Epithelial cell of esophagus (primary cell): ENCODE data around the gene TFR2.

Experiments
- DNase-seq: peaks from one replicate; pipeline ENCODE4 v3.0.0; 2010; ENCODE audit warnings: low read depth
- H3K4me3 ChIP-seq: 2 replicates; pipeline ENCODE4 v1.5.1; 2011; ENCODE audit warnings: mild to moderate bottlenecking, low read length, control low read depth
- TF ChIP-seq, protein P1 (sequence below): IDR thresholded peaks from 2 replicates; pipeline ENCODE4 v1.5.1; 2011; ENCODE audit warnings: low read depth, mild to moderate bottlenecking, low read length, control low read depth, inconsistent platforms; ENCODE audit not compliant: insufficient read depth; ENCODE audit errors: missing control alignments

Gene TFR2

DNA sequence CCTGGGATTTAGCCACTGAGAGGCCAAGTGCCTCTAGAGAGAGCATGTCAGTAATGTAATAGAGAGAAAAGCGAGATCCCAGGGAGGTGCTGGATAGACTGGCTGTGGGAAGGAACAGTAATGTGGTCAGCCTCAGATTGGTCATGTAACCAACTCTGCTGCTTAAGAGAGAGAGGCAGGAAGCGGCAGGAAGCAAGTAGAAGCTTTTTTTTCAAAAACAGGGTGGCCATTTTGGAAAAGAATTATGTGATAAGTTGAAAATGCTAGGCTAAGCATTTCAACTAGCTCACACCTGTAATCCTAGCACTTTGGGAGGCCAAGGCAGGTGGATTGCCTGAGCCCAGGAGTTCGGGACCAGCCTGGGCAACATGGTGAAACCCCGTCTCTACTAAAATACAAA lies 42.9 kb downstream of the TFR2 start:
- TF ChIP-seq, protein P1, sequence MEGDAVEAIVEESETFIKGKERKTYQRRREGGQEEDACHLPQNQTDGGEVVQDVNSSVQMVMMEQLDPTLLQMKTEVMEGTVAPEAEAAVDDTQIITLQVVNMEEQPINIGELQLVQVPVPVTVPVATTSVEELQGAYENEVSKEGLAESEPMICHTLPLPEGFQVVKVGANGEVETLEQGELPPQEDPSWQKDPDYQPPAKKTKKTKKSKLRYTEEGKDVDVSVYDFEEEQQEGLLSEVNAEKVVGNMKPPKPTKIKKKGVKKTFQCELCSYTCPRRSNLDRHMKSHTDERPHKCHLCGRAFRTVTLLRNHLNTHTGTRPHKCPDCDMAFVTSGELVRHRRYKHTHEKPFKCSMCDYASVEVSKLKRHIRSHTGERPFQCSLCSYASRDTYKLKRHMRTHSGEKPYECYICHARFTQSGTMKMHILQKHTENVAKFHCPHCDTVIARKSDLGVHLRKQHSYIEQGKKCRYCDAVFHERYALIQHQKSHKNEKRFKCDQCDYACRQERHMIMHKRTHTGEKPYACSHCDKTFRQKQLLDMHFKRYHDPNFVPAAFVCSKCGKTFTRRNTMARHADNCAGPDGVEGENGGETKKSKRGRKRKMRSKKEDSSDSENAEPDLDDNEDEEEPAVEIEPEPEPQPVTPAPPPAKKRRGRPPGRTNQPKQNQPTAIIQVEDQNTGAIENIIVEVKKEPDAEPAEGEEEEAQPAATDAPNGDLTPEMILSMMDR: no peak
- DNase-seq: no peak
- H3K4me3 ChIP-seq: no peak overlapping the region

DNA sequence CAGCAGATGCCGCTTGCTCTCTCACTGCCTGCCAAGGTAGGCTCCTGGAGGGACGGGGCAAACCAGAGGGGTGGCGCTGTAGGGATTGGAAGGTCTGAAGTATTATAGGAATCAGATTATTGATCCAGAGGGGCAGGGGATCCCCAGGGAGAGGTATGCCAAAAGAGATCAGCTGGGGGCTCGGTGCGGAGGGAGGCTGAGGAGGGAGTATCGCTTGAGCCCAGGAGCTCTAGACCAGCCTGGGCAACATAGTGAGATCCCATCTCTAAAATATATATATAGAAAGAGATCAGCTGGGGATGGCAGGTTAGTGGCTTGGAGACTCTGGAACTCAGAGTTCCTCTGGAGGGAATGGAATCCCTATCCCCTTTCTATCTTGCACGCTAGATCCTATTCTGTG lies 46.2 kb downstream of the TFR2 start:
- H3K4me3 ChIP-seq: no peak overlapping the region
- DNase-seq: no peak
- TF ChIP-seq, protein P1: no peak

DNA sequence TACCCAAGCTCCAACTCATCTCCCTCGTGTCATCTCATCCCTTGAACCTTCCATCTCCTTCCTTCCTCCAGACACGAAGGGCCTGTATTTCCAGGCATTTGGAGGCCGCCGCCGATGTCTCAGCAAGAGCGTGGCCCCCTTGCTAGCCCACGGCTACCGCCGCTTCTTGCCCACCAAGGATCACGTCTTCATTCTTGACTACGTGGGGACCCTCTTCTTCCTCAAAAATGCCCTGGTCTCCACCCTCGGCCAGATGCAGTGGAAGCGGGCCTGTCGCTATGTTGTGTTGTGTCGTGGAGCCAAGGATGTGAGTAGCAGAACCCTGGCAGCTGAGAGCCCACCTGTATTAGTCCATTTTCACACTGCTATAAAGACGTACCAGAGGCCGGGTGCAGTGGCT lies 49.8 kb downstream of the TFR2 start:
- TF ChIP-seq, protein P1: no peak
- no peak for DNase-seq
- H3K4me3 ChIP-seq: no peak overlapping the region

DNA sequence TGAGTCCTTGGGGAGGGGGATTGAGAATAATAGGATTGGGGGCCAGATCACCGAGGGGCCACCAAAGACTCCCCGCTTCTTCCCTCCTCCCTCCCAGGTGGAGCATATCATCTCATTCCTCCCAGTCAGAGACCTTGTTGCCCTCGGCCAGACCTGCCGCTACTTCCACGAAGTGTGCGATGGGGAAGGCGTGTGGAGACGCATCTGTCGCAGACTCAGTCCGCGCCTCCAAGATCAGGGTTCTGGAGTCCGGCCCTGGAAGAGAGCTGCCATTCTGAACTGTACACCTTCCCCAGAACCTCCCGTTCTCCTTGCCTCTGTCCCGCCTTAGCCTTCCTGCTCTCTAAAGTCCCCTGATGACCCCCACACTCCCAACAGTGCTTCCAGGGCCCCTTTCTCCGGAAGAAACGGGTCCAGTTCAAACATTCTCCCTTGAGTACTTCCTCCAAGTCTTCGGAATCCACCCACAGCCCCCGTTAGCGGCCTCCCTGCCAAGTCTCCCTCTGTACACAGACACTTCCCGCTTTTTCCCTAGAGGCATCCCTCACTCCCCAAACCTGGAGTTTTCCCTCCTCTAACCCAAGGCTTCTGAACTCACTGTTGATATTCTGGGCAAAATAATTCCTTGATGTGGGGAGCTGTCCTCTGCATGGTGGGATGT lies 51.1 kb downstream of the TFR2 start:
- no peak for DNase-seq
- TF ChIP-seq, protein P1: no peak
- no peak overlapping the region for H3K4me3 ChIP-seq

DNA sequence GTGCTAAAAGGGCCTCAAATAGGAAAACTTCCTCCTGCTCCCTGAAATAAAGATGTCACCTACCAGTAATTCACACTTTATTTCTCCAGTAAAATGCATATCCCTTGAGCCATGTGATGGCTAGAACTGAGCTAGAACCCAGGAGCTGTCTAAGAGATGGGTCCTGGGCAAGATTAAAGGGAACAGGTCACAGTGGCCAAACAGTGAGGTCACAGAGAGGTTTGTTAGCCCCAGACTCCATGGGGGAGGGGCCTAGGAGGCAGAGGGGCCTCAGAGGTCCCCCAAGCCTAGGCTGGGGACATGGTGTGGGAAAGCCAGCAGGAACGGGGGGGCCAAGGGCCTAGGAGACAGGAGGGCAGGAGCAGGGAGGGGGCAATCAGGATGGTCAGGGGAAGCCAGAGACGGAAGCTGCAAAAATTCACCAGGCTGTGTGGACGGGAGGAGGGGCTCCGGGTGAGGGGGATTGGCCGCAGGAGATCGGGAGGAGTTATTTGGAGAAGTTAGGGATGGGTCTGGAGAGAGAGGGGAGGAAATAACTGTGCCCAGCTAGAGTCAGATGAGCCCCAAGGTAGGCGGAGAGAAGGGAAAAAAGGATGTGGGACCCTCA lies 51.9 kb downstream of the TFR2 start:
- no peak for DNase-seq
- TF ChIP-seq, protein P1: no peak
- no peak overlapping the region for H3K4me3 ChIP-seq

DNA sequence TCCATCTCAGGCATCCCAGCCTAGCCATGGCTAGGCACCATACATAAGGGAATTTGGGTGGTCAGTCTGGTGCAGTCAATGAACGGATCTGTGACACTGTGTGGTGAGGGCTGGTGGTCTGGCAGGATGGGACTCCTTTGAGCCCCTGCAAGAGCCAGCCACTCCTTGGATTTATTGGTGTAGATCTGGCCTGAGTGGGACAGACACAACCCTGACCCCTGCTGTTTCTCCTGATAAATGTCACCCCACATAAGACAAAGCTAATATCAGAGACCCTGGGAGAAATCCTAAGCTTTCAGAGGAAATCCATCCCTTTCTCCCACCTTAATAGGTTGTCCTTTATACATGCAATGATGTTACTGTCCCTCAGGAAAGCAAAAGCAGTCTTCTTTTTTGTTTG lies 52.9 kb downstream of the TFR2 start:
- TF ChIP-seq, protein P1: peak; percentile 38
- DNase-seq: no peak
- H3K4me3 ChIP-seq: no peak overlapping the region

DNA sequence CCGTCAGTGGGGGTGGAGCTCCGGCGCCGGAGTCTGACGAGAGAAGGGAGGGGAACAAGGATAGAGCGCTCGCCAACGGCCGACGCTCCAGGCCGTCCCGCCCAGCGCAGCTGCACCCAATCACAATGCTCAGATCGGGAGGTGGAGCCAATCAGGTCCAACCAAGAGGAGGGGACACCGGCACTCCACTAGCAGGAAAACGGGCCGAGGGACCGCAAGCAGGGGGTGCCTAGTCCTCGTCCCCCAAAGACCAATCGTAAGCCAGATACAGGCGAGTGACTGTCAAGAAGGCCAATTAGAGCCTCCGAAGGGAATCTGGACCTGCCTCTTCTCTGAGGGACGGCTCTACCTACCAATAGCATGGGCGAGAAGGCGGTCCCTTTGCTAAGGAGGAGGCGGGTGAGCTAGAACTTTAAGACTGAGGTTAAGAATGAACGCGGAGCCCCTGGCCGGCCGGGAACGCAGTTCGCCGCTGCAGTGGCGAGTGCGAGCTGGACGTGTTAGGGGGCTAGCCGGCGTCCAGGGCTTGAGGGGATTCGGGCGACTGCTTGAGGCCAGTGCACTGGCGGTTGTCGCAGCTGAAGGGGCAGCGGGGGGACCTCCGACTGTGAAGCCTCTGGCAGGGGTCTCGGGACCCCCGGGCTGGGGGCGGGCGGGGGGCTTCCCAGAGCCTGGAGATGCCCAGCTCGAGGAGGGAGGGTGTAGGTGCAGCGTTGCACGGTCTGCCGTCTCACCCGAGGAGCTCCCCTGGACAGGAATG lies 54.9 kb downstream of the TFR2 start, which contains the start of gene FBXO24:
TSS of gene FBXO24 (plus strand) at position 63 of the 760 bp plus-strand sequence. CDS start at position 361, 298 bp downstream.
- peak; percentile 100 for DNase-seq
- peak within 1 kb of the TSS; percentile 86 for H3K4me3 ChIP-seq
- TF ChIP-seq, protein P1: no peak
